KMS-11 (cell line): ENCODE data around the gene CD8A.

Source experiments
- H2AFZ ChIP-seq: fragments of 200-600 bp; sonication (generic); 2 replicates; pipeline ENCODE4 v1.6.1; 2016; ENCODE audit warnings: antibody characterized with exemption, mixed run types, low read depth
- H3K27ac ChIP-seq: fragments of 200-600 bp; sonication (generic); 2 replicates; pipeline ENCODE4 v1.6.1; 2016; ENCODE audit warnings: mild to moderate bottlenecking, mixed run types
- H3K27me3 ChIP-seq: fragments of 200-600 bp; sonication (generic); 2 replicates; pipeline ENCODE4 v1.6.1; 2017; ENCODE audit warnings: mild to moderate bottlenecking, low read depth, mixed run types, moderate library complexity; ENCODE audit not compliant: insufficient read depth
- H3K36me3 ChIP-seq: fragments of 200-600 bp; sonication (generic); 2 replicates; pipeline ENCODE4 v1.6.1; 2017; ENCODE audit warnings: mild to moderate bottlenecking, mixed run types; ENCODE audit not compliant: insufficient read depth
- H3K4me1 ChIP-seq: fragments of 200-600 bp; sonication (generic); 2 replicates; pipeline ENCODE4 v1.6.1; 2016; ENCODE audit warnings: mild to moderate bottlenecking, low read depth, mixed run types; ENCODE audit not compliant: poor library complexity, severe bottlenecking
- H3K4me2 ChIP-seq: fragments of 200-600 bp; sonication (generic); 2 replicates; pipeline ENCODE4 v1.7.0; 2016; ENCODE audit warnings: mild to moderate bottlenecking, mixed run types
- H3K4me3 ChIP-seq: fragments of 200-600 bp; sonication (generic); IDR thresholded peaks from 2 replicates; pipeline ENCODE4 v1.6.1; 2017; ENCODE audit warnings: low read depth, low read length, mixed read lengths; ENCODE audit not compliant: insufficient read depth
- H3K79me2 ChIP-seq: fragments of 200-600 bp; sonication (generic); 2 replicates; pipeline ENCODE4 v1.6.1; 2016; ENCODE audit warnings: low read depth, mixed run types; ENCODE audit not compliant: insufficient read depth
- H3K9ac ChIP-seq: fragments of 200-600 bp; sonication (generic); 2 replicates; pipeline ENCODE4 v1.6.1; 2016; ENCODE audit warnings: mild to moderate bottlenecking, mixed run types
- H4K20me1 ChIP-seq: fragments of 200-600 bp; sonication (generic); 2 replicates; pipeline ENCODE4 v1.6.1; 2016; ENCODE audit warnings: mild to moderate bottlenecking, mixed run types; ENCODE audit not compliant: insufficient read depth
- TF ChIP-seq, protein P1 (sequence below): fragments of 200-600 bp; sonication (generic); conservative IDR thresholded peaks from 2 replicates; pipeline ENCODE4 v1.6.1; 2017; ENCODE audit warnings: low read depth, mild to moderate bottlenecking, antibody characterized with exemption, low read length, moderate library complexity, mixed read lengths

Gene CD8A

DNA sequence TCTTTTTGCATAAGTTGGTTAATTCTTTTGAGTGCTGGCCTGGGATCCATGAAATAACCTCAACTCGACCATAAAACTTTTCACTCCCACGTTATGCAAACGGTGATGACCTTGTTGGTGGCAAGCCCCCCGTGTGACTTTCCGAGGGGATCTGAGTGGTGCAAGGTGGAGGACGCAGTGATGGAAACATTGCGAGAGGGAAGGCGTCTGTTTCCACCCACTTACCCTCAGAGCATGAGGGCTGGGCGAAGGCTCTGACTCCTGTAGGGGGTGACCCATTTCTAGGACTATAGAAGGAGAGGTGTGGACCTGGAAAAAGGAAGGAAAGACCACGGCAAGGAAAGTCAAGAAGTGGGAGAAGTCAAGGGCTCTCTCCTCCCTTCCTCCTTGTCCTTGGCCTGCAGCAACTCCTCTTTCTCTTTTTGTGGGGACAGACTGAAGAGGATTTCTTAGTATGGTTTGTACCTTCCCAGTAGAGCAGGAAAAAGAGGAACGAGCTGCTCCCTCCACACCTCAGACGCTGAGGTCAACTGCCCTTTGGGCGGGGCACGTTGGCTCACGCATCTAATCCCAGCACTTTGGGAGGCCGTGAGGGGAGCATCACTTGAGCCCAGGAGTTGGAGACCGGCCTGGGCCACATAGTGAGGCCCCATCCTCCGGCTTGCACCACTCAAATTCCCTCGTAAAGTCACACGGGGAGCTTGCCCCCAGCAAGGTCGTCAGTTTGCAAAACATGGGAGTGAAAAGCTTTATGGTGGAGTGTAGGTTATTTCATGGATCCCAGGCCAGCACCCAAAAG, 15.5 kb upstream of the CD8A start:
- TF ChIP-seq, protein P1, sequence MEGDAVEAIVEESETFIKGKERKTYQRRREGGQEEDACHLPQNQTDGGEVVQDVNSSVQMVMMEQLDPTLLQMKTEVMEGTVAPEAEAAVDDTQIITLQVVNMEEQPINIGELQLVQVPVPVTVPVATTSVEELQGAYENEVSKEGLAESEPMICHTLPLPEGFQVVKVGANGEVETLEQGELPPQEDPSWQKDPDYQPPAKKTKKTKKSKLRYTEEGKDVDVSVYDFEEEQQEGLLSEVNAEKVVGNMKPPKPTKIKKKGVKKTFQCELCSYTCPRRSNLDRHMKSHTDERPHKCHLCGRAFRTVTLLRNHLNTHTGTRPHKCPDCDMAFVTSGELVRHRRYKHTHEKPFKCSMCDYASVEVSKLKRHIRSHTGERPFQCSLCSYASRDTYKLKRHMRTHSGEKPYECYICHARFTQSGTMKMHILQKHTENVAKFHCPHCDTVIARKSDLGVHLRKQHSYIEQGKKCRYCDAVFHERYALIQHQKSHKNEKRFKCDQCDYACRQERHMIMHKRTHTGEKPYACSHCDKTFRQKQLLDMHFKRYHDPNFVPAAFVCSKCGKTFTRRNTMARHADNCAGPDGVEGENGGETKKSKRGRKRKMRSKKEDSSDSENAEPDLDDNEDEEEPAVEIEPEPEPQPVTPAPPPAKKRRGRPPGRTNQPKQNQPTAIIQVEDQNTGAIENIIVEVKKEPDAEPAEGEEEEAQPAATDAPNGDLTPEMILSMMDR, result no peak
- Histone ChIP-seq H3K36me3 (no peaks in the 10 kb centered on the region), H4K20me1 (no peaks in the 10 kb centered on the region), H3K27me3 (no peaks in the 10 kb centered on the region; the same call in 1 of the 2 replicates), H3K4me1 (peaks cover 5% of the 10 kb centered on the region), H3K27ac (no peak overlapping the region), H3K79me2 (no peaks in the 10 kb centered on the region), H3K4me2 (no peak overlapping the region), H3K4me3 (no peak overlapping the region), H2AFZ (no peak overlapping the region), H3K9ac (no peak overlapping the region)

DNA sequence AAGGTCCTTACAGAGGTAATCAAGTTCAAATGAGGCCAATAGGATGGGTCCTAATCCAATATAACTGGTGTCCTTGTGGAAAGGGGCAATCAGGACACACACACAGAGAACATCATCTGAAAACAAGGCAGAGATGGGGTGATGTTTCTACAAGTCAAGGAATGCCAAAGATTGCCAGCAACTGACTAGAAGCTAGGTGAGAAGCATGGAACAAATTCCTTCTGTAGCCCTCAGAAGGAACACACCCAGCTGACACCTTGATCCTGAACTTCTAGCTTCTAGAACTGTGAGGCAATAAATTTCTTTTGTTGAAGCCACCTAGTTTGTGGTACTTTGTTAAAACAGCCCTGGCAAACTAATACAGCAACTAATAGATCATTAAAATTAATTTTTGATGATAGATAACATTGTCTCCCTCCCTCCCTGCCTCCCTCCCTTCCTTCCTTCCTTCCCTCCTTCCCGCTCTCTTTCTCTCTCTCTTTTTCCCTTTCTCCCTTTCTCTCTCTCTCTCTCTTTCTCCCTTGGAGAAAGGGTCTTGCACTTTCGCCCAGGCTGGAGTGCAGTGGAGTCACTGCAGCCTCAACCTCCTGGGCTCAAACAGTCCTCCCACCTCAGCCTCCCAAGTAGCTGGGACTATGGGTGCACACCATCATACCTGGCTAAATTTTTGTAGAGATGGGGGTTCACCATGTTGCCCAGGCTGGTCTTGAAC, 10.3 kb upstream of the CD8A start:
- H3K4me2 ChIP-seq, result no peak overlapping the region
- no peaks in the 10 kb centered on the region for H3K27me3 ChIP-seq
- H3K36me3 ChIP-seq, result no peaks in the 10 kb centered on the region
- TF ChIP-seq, protein P1, result no peak
- no peak overlapping the region for H2AFZ ChIP-seq
- no peaks in the 10 kb centered on the region for H3K79me2 ChIP-seq
- H4K20me1 ChIP-seq, result no peaks in the 10 kb centered on the region
- H3K4me3 ChIP-seq, result no peak overlapping the region
- no peak overlapping the region for H3K9ac ChIP-seq
- H3K4me1 ChIP-seq, result no peaks in the 10 kb centered on the region
- H3K27ac ChIP-seq, result no peak overlapping the region

DNA sequence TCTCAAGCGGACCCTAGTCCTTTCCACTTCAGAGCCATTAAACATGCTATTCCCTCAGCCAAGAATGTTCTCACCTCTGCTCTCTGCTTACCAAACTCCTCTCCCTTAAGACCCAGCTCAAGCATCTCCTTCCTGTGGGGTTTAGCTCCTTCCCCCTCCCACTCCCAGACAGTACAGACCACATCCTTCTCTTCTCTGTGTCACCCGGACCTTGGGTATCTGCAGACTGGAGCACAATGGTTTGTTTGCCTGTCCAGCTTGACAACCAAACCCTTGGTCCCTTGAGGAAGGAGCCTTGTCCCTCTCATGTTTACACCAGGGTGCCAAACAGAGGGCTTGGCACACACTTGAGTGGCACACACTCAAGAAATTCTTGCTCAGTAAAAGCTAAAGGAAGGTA, 4.1 kb upstream of the CD8A start:
- H2AFZ ChIP-seq, result no peak overlapping the region
- H3K27me3 ChIP-seq, result no peaks in the 10 kb centered on the region
- H3K36me3 ChIP-seq, result no peaks in the 10 kb centered on the region
- H3K4me1 ChIP-seq, result no peaks in the 10 kb centered on the region
- H3K9ac ChIP-seq, result no peak overlapping the region
- no peak overlapping the region for H3K4me3 ChIP-seq
- TF ChIP-seq, protein P1, result no peak
- no peak overlapping the region for H3K27ac ChIP-seq
- no peaks in the 10 kb centered on the region for H4K20me1 ChIP-seq
- no peak overlapping the region for H3K4me2 ChIP-seq
- no peaks in the 10 kb centered on the region for H3K79me2 ChIP-seq

DNA sequence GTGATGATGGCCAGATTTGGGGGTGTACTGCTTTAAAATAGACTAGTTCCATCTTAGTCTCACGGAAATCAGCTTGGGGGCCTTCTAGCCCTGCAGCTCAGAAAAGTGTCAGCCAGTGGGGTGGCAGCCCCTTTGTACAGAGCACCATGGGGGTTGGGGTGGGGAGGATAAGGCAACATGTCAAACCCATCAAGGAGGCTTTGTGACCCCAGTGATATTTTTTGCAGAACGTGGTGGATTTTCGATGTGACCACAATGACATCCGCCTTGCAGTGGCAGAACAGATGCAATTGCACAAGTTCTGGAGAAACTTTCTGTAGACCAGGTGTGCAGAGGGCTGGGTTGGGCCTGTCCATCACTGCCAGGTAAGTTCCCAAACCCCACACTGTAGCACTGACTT, 3.0 kb upstream of the CD8A start:
- no peak overlapping the region for H2AFZ ChIP-seq
- H3K79me2 ChIP-seq, result no peaks in the 10 kb centered on the region
- TF ChIP-seq, protein P1, result no peak

More for the DNA sequence above, 3.0 kb upstream of the CD8A start:
- H3K4me3 ChIP-seq, result no peak overlapping the region
- H3K4me2 ChIP-seq, result no peak overlapping the region
- no peaks in the 10 kb centered on the region for H3K27me3 ChIP-seq
- H3K27ac ChIP-seq, result no peak overlapping the region
- no peaks in the 10 kb centered on the region for H4K20me1 ChIP-seq
- H3K36me3 ChIP-seq, result no peaks in the 10 kb centered on the region
- no peak overlapping the region for H3K9ac ChIP-seq
- H3K4me1 ChIP-seq, result no peaks in the 10 kb centered on the region
